GM21515 (cell line): ENCODE measurements around the gene MCTP1.
"Not testable (repeated sequence)": the region's sequence is repeated elsewhere in the genome, so short reads cannot be mapped to it uniquely, and the experiment has no call there.

ENCODE experiments used
- ATAC-seq: cut with Tn5 transposase; IDR thresholded peaks from one replicate; pipeline ENCODE4 v1.9.1; 2021; ENCODE audit not compliant: unreplicated experiment

MCTP1 gene

DNA sequence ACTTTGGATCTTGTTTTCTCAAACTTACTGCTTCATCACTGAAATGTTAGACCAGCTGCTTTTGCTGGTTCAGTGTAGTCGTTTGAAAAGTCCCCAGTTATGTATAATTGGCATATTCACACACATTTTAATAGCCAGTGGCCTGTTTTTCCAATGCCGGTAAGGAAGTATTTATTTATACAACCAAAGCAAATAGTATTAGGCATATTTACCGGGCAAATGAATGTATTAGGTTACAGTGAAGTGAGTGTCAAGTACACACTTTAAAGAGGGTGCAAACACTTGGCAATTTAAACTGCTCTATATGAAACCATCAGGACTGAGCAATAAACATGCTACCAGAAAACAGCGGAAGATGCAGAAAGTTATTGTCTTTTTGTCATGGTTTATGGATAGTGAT, 242.9 kb downstream of the MCTP1 start:
- no peak for ATAC-seq

DNA sequence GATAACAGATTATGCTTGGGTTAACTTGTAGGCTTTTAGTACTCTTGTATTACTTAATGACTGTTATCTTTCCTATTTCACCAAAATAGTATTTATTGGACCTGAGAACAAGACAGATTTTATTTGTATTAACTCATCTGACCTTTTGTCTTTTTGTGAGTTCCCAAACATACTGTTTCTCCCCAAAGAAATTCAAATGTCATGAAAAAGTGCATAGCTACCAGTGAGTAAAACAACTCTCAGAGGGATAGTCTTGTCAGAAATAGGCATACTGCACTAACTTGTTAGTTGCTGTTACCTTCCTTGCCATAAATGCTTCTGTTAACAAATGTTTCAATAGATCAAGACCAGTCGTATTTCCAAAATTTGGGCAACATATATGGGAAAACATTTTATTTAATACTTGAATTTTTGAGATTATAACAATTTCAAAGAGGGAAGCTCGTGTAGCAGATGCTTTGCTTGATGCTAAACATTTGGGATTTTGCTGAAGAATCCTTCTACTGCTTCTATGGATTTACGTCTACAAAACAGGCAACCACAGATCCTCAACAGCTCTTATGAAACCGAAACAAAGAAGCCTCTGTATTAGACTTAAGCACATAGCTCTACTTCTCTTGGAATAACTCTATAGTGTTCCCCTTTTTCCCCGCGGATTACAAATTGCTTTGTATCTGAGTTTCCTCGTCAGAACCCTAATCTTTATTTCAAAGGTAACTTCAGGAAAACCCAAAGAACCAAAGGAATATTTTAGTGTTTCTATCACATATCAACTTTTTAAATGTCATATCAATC, 248.8 kb downstream of the MCTP1 start:
- ATAC-seq: no peak

DNA sequence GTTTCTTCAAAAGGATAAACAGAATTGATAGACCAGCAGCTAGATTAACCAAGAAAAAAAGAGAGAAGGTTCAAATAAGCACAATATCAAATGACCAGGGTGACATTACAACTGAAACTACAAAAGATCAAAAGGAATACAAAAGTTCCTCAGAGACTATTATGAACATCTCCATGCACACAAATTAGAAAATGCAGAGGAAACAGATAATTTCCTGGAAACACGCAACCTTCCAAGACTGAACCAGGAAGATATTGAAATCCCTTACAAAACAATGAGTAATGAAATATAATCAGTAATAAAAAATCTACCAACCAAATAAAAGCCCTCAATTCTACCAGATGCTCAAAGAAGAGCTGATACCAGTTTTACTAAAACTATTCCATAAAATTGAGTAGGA, 252.1 kb downstream of the MCTP1 start:
- ATAC-seq: no peak

DNA sequence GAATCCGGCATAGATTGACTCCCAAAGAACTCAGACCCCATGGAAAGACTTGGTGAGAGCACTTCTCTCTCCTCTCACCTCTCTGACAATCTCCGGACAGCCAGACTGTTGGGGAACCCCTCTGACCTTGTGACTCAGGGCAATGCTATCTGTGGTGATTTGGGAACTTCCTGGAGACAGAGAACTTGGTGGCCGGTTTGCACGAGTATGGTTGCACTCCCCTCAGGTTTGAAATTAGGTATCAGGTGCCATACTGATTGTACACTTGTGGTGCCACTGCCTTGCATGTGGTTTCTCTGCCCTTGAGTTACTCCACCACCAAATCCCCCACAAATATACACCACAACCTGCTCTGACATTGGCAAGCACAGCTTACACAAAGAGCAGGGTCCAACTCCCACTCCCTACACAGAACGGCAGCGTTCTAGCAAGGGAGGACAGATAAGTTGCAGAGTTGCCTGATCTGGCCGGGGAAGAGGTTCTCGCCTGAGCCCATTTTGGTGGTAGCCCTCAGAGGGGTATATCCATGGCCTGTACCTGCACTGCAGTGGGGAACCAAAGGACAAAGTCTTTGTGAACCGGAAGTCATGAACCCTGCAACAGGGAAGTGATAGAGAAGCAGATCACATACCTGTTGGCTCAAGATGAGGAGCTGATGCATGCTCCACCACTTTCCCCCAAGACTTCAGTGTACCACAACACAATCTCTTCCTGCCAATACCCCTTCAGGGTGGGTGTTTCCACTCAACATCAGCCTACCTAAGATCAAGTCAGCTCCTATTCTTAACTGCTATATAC, 255.1 kb downstream of the MCTP1 start:
- ATAC-seq: peak; percentile 60

DNA sequence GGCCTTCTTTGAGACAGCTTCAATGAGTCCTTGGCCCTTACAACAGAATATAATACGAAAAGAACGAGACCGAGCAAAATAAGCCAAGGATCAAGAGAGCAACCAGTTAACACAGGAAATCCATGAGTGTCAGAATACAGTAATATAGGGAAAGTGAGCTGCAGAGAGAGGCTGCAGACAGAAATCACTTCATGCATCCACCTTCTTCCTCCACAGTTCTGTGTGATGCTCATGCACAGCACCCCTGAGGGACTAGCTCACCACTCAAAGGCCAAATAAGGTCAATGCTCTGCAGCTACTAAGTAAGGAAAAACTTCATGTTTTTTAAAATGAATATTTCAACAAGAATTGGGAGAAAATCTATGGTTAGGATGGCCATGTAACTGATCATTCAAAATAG, 257.1 kb downstream of the MCTP1 start:
- ATAC-seq: peak; percentile 35

DNA sequence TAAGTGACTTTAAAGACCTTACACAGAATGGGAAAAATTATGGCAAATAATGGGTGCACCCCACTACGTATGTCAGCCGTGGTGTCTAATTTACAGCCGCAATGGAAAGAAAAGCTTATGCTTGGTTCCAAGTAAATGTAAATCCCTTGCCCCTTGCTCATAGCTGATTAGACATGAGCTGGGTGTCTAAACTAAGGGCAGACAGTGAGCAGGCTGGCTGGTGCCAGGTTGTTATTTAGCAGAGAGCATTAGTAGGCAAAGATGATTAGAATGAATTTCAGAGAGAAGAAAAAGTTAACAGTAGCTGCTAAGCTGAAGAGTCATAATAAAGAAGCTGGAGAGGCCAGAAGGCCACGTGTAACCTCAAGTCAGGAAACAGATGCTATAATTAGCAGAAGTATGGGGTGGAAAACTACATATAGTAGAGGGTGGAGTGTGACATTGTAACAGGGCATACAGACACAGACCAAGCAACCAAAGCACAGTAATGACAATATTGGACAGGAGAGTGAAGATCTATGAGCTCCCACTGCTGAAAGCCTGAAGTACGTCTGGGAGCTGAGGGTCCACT, 257.7 kb downstream of the MCTP1 start:
- peak; percentile 28 for ATAC-seq

DNA sequence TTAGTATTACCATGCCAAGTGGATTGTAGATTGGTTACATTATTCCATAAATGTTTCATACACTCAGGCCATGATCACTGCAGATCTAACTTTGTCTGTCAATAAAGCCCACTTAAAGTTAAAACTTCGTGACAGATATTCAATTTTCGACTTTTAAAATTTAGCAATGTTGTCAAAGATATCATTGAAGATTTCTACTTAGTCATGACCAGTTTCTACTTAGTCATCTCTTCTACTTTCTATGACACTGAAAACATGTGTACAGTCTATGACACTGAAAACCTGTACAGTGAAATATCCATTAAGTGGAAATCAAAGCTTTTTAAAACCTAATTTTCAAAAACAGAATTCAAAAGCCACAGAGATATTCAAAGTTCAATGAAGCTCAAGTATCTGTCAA, 258.2 kb downstream of the MCTP1 start:
- no peak for ATAC-seq

DNA sequence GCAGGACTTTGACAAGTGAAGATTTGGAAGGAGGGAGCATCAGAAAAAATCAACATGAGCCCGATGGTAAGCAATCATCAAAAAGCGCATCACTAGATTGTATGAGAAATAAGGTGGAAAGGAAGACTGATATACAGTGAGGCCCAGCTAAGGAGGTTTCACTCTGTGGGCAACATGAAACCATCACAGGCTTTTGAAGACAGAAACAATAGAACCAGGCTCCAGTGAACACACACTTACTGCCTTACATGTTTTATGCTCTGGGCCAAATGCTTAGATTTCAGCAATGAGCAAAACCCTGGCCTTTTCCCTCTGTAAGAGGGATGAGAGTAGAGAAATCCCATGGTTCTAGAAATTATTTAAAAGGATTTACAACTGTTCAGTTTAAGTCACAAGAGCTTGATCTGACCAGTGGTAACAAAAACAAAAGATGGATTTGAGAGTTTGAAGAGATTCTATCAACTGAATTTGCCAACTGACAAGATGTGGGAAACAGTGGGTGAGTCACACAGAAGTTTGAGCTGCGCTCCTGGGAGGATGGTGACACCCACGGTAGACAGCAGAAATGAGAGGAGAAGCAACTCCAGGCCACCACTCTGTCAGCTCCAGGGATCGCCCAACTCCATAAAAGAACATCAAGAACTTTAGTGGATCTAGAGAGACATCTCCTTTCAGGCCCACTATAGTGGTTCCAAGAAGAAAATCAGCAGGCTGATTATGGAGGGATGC, 261.8 kb downstream of the MCTP1 start:
- ATAC-seq: peak; percentile 45

DNA sequence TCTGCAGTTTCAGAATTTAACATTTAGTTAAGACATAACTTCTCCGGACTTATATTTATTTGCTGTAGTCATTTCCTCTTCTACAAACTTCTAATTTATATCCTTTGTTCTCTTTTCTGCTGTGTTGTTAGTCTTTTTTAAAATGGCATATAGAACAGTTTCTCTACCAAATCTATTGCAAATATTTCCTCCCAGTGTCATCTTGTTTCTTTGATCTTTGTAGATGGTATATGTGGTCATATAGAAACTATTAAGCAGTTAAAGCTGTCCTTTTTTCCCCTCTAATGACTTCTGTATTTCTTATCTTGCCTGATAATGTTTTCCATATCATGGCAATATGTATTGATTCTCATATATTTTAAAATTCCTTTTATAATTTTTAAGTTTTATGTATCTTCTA, 264.5 kb downstream of the MCTP1 start:
- no peak for ATAC-seq

DNA sequence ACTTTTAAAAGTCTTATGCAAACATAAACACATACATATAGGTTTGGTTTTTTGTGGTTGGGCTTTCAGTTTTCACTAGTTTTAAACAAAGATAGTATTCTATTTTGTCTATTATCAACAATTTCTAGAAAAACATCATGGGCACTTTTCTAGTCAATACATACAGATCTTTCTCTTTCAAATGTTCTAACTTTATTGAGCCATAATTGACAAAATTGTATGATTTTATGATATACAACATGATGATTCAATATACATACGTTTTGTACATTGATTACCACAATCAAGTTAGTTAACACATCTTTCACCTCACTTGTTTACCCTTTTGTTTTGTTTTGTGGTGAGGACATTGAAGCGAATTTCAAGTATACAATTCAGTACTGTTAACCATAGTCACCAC, 265.9 kb downstream of the MCTP1 start:
- no peak for ATAC-seq

DNA sequence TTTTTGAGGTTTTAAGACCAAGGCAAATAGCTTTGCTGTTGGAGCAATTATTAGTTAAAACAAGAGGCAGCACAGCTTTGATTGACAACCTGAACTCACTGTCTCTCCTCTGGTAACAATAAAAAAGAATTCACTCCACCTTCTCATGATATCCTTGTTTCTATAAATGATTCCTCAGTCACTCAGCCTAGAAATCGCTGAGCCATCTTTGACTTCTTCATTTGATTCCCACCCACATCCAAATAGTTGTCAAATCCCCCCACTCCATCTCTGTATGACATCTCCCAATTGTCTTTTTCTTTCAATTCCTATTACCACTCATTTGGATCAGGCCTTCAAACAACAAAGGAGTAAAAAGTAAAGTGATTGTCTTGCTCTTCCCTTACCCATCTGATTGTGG, 266.4 kb downstream of the MCTP1 start:
- no peak for ATAC-seq

DNA sequence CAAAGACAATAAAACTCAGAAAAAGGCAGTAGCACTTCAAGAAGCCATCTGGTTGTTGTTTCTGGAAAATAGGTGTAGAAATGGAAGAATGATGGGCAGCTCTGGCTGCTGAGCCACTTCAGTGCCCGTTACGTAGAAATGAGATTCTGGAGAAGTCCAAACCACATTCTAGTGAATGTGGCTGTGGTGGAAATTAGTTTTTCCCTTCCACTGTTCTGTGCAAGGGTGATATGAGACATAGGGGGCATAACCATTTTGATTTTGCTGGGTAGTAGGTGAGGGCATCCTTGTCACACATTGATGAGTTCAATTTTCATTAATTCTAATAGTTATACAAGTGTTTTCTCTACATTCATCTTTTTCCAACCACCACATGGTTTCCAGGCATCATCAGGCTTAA, 275.1 kb downstream of the MCTP1 start:
- no peak for ATAC-seq

DNA sequence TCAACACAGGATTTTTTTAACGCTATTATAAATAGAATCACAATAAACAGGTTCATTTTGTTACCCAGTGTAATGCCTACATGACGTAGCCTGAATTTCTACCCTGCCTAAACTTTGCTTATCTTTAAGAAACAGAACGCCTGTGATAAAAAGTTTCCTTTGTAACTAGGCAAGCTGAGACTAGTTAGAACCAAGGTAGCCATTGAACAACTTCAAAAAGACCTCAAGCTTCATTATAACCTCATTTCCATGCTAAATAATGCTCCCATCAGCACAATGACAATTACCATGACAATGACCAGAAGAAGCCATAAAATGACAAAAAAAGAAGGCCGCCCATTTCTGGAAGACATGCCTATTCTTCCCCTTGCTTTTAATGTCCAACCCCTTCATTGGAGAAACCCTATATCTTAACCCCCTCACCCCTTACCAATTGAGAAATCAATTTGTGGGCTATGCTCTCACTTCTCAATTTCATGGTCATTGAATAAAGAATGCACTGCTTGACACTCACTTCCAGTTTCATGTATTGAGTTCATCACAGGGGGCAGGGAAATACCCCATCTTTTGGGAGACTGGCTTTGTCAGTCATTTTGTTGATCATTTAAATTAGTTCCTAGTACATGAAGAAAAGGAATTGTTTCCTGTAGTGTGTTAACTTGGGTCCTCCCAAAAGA, 276.8 kb downstream of the MCTP1 start:
- ATAC-seq: no peak

DNA sequence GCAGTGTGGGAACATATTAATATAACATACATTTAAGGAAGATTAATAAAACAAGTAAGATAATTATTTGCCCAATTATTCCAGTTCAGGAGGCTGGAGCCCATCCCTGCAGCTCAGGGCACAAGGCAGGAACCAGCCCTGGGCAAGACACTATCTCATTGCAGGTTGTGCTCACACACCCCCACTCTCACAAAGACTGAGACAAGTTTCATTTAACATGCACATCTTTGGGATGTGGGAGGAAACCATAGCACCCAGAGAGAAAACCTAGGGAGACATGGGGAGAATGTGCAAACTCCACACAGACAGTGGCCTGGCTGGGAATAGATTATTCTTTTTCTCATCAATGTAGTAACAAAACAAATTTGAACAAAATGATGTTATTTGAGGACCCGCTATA, 279.1 kb downstream of the MCTP1 start:
- ATAC-seq: no peak

DNA sequence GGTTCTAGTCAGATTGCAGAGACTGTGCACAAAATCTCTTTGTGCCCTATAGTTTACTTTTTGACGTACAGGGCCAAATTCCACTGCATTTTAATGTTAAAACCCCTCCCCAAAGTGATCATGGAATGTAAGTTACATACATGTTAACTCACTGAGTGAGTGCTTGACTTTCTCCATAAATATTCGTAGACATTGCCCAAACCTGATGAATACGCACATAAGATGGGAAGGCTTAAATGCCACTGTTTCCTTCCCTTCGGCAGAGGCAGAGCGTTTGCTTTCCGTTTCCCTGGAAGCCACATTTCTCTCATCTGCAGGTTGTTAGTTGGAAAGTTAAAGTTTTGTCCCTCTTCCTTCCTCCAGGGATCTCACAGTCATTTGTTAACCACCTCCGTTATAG, 286.2 kb downstream of the MCTP1 start:
- ATAC-seq: no peak

DNA sequence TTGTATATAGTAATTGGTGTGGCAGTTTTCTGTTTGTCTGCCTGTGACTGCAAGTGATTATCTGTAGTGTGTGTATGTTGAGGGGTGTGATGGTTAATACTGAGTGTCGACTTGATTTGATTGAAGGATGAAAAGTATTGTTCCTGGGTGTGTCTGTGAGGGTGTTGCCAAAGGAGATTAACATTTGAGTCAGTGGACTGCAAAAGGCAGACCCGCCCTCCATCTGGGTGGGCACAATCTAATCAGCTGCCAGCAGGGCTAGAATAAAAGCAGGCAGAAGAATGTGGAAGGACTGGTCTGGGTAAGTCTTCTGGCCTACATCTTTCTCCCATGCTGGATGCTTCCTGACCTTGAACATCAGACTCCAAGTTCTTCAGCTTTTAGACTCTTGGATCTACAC, 290.4 kb downstream of the MCTP1 start:
- ATAC-seq: not testable (repeated sequence)

DNA sequence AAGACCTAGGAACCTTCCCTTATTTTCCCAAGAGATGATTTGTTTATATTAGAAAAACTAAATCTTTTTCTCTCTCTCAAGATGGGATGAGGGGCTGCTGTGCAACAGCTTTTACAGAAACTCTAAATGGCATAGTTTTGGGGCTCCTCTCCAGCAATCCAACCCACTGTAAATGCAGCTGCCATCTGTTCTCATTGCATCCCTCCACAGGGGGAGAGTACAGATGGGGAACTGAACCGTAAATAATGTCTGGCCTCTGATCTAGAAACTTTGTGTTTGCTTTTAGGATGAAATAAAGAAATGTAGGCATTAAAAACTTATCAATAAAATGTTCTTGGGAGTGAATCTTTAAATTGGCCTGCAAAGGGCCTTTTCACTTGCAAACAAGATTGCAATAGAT, 291.4 kb downstream of the MCTP1 start:
- ATAC-seq: no peak

DNA sequence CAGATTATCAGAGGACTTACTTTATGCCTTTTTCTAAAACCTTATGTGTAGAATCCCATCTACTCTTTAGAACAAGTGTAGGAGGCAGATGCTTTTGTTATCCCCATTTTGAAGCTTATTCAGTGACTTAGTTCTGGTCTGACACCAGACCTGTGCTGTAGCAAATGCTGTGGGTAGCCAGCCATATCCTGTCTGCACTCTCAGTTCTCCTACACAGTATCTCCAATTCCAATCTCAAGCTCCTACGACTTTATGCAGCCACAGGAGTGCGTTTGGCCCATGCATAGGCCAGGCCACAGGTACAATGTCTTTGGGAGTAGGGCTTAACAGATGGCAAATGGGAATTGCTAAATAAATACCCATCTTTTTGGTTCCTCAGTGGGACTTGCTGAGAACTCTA, 292.6 kb downstream of the MCTP1 start:
- ATAC-seq: peak; percentile 74

DNA sequence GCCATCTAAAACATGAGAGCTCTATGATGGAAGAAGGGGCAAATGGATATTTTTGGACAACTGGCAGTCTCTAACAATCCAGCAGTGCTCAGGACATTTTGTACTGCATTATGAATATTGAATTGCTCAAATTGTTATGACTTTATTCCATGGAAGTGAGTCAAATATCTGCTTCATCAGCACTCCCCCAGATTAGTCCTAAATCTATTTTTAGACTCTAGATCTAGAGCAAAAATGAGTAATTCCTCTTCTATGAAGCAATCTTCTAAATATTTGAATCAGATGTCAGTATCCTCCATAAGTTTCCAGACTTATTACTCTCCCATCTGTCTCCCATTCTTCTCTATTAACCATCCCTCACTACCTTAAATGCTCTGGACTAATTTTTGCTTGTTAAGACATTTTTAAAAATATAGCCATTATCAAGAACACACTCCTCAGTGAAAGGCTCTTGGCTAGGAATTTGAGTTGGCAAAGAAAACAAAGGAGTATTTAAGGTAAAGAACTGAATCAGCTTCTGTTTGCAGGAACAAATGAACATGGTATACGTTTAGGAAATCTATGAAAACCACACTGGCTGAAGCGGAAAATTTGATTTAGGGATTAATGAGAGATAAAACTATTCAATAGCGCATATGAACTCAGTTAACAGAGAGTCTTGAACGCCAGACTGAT, 300.9 kb downstream of the MCTP1 start:
- no peak for ATAC-seq

DNA sequence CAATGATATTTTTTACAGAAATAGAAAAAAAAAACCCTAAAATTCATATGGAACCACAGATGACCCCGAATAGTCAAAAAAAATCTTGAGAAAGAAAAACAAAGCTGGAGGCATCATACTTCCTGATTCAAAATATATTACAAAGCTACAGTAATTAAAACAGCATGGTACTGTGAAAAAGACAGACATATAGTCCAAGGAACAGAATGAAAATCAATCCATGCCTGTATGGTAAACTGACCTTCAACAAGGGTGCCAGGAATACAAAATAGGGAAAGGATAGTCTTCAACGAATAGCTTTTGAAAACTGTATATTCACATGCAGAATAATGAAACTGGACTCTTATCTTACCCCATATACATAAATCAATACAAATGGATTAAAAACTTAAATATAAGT, 307.5 kb downstream of the MCTP1 start:
- ATAC-seq: no peak
